Embryonic facial prominence (tissue), 1 donor: Measurements from ENCODE around the gene ANK3.
"Not testable (repeated sequence)": the region's sequence is repeated elsewhere in the genome, so short reads cannot be mapped to it uniquely, and the experiment has no call there.

Experiments used
- DNase-seq: peaks from one replicate; pipeline ENCODE4 v3.0.0-alpha.2; 2016; ENCODE audit errors: extremely low spot score

The ANK3 gene

DNA sequence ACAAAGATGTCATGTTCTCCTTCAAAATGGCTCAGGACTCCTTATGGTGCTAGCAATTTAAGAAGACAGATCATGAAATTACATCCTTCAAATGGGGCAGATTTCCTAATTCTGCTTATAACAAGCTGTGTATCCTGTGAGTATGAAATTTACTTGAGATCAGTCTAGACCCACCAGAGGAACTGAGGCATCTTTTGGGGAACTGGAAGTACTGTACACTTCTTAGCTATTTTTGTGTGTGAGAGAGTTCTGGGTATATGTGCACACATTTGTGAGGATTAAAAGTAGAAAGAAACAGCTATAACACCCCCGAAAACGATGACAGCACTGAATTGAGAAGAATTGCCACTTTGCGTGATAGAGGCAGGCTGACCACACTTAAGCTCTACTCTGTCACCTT is 296.4 kb downstream of the ANK3 start:
- DNase-seq: no peak

DNA sequence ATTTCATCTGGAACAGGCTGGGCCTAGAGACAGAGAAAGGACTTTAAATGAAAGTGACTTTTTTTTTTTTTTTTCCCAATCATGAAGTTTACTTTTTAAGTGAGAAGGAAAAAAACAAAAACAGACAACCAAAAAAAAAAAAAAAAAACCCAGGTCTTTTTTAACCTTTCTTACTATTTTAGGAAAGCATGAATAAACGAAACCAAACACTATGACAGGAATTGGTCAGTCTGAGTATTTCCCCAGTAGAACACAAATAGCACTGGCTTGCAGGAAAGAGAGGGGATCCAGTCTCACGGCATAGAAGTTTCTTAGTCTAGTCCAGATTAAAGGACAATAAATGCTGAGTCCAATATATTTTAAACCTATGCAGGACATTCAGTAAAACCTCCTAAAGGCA is 302.8 kb downstream of the ANK3 start:
- DNase-seq: no peak

DNA sequence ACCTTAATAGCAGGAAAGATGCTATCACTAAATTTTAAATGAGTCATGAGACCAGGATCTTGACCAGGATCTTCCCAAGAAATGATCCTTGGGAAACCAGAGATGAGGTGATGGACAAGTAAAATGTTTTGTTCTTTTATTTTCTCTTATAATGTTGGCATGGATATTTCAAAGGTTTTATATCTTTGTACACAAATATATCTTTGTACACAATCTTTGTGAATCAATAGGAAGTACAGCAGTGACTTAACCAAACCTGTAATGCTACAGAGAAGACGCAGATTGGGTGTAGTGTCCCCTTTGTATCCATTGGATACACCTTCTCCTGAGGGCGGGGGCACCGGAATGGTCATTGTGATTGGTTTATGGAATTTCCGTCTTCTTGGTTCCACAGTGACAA is 303.3 kb downstream of the ANK3 start:
- no peak for DNase-seq

DNA sequence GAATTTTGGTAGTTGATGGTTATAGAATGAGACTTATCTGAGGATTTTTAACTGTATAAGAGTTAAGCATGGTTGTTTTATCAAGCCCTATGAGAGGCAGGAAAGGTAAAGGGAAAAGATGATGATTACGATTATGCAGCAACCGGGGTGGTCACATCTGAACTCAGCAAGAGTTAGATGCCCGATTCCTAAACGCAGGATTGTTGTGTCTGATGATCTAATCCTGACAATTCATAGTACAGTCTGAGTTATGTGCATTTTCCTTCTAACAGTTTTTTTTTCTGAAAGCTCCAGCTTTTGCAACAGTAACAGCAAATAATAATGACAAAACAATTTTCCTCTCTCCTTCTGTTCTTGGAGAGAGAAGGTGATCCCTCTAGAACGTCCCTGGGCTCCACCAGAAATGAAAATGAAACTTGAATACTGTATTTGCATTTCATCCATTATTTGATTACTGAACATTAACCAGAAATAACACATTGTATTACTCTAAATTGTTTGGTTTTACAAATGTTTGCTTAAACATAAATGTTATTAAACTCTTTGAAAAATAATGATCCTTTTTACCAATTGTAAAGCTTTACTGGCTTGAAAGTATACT is 306.8 kb downstream of the ANK3 start:
- DNase-seq: no peak

DNA sequence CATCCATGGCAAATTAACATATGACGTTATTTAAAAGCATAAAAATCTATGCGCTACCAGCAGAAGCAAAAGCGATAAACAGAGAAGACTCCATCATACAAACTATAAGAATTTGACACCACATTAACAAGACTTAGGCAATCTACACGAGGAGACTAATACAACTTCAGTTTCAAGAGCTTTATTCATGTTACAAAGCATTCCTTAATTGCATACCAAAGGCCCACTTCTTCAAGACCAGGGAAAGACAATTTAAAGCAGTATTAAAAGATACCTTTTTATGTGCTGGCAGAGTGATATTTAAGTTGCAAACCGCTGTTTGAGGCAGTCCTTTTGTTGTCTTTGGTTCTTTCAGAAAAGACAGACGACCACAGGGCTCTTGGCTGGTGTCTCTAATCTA is 307.3 kb downstream of the ANK3 start:
- no peak for DNase-seq

DNA sequence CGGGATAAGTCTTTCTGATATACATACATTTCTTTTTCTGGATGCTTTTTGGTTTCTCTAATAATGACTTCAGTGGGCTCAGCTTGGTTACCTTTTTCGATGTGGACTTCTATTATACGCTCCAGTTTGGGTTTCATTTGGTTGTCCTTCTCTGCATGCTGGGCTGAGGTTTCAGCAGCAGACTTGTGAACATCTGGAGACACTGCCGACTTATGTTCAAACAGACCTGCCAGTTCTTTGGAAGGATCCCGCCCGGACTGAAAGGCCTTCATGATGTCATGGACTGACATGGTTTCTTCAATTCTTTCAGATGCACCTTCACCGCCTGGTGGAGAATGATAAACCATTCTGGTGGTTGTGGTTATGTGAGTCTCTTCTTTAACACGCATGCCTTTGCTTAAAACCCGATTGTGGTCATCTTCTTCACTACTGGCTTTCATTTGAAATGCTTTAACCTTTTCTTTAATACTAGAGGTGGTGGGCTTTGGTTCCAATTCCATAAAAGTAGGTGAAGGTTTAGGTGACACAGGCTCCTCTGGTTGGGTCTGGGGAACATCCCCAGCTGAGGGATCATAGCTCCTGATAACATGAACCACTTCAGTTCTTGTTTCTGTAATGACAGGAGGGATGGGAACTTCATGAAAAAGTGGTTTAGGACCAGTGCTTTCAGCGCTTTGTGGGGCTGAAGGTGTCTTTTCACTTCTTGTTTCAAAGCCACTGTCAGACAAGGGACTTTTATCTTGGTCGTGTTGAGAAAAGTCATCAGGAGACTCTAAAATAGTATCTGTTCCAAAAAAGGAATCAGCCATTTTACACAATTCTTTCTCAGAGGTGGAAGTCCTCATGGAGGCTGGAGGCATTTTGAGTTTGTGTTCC is 315.7 kb downstream of the ANK3 start:
- DNase-seq: no peak

DNA sequence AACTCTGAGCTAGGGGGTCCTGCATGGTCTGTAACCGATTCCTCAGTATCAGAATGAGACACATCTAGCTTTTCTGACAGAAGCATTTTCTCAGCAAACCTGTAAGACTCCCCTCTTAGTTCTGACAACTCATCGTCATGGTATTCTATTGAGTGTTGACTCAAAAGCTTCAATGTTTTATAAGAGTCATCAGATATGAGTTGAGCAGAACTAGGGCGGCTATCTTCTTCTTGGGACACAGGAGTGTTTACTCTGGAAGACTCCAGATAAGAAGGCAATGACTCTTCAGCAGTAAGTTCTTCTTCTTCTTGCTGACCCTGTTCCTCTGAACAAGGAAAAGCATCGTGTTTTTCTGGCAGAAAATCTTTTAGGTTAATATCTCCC is 316.3 kb downstream of the ANK3 start:
- no peak for DNase-seq

DNA sequence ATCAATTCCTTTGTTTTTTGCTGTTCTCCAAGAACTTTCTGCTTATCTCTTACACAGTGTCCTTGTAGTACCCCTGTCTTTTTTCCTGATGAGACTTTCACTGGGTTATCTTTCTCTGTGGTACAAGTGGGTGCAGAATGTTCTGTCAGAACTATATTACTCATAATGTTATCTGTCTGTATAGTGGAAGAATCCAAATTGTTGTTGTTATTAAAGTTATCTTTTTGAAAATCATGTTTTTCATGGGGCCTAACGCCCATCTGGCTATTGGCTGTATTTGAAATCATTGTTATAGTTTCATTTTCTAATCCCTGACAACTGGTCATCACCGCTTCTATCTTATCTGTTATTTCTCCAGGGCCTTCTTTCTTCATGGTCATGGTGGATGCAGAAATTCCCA is 320.4 kb downstream of the ANK3 start:
- DNase-seq: no peak

DNA sequence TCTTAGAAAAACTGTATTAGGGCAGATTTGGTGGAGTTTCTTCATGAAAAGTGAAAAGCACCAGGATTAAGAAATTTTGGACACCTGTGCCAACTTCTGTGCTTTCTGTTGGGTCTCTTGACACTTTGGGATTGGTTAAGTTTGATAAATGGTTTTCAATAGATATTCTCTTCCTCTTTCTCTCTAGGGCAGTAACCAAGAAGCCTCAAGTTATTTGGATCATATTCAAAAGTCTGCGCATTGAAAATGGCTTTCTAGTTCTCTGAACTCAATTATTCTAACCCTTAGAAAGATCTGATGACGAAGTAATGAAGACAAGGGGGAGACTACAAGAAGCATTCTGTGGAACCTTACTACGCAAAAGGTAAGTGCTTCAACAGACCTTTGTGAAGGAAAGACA is 339.3 kb downstream of the ANK3 start:
- DNase-seq: no peak

DNA sequence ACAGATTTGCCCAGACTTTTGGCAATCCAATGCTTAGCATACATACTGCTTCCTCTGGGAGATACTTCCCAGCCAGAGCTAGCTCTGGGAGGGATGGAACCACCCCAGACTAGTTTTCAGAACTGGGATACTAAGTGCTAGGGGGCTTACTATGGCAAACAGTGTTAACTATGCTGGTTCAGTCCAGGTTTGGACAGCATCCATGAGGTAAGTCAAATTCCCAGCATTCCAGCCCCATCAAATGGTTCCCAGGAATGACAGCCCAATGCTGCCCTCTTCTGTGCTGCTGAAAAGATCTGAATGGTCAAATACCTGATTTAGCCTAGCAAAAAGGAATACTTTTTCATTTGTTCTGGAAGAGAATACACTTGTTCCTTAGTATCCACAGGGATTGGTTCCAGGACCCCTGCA is 341.6 kb downstream of the ANK3 start:
- no peak for DNase-seq

DNA sequence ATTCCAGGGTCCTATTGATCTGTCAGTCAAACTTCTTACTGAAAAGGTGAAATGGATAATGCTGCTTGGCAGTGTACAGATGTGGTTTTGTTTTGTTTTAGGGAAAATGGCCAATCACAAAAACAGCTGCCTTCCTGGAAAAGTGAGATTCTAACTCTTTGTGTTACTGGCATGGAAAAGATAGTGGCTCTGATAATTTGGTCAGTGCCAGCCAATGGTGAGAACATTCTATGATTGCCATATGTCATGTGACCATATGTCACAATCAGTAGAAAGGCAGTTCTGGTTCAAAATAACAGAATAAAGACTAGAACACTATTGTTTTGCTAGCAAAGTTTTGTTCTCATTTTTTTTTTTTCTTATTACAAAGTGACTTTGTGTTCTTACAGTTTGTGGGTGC is 344.1 kb downstream of the ANK3 start:
- no peak for DNase-seq

DNA sequence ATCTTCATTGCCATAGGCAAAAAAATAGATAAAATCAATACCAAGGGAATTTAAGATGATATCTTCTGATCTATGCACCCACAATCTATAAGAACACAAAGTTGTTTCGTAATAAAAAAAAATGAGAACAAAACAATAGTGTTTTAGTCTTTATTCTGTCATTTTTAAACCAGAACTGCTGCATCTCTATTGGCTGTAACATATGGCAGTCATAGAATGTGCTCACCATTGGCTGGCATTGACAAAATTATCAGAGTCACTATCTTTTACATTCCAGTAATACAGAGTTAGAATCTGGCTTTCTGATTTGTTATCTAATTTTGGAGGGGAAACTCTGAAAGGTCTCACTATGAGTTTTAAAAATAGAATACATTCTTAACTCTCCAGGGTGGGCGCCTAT is 344.7 kb downstream of the ANK3 start:
- DNase-seq: no peak

DNA sequence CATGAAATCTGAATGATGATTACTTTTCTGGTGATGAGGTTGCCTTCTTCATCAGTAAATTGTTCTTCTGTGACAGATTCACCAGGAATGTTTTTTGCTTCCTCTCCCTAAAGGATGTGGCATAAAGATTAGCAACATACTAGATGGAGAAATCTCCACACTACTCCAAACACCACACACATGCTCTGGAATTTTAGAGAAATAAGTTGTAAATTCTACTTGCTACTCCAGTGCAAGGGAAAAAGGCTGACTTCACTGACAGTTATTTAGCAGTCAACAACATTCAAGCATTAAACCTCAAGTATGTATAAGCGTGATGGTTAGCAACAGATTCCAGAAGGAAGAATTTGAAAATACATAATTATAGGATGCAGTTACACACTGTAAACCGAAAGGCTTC is 345.4 kb downstream of the ANK3 start:
- peak; percentile 18 for DNase-seq

DNA sequence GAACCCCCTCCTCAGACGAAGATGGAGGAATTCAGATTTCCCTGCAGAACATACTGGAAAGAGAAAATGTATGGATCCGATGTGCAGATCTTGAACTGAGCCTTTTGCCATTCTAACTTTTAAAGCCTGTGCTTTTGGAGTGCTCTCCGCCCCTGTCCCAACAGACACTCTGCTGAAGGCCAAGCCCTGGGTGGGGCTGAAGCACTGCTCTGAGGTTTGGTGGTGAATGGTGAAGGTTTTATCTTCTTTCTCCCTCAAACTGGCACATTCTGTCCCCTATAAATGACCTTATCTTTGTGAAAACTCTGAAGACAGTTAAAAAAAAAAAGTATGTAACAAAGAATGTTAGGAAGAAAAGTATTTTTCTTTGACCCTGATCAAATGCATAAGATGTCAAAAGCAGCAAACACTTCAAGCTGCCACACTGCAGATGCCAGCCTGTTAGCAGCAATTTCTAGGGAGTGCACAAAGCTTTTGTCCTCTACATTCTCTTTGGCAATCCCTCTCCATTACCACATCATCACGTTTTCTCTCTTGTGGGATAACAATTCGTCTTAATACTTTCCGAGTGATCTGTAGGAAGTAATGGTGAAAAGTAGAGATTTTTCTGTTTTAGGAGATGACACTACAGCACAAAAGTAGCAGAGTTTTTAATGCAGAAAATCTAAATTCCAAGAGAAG is 346.0 kb downstream of the ANK3 start:
- no peak for DNase-seq

DNA sequence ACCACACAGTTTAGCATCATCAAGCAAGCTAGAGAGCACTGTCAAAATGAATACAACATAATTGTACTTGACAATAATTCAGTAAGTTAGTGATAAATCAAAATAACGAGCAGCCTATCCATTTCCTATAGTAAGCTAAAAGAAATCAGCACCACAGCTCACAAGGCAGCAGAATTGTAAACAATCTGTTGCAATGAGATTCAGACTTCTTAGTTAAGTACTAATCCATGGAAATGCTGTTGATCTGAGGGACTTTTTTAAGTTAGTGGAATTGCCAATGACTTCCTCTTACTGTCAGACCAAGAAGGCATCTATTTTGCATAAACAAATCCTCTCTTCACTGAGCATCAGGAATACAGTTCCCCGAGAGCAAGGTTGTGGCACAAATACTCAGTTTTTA is 346.8 kb downstream of the ANK3 start:
- no peak for DNase-seq

DNA sequence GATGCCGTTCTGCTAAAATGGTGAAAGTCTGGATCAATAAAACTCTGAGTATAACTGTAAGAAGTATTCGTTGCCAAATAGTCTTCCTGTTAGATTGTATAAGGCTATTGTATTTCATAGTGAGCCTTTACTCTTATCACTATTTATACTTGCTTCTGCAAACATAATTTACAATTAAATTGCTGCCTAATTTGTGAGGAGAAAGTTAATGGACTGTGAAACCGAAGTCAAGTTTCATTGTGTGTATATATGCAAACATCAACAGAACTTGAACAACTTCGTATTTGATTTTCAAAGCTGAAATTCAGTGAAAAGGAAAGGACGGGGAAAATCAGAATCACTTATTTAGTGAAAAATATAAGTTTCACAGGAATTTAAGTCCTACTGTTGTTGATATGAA is 347.4 kb downstream of the ANK3 start:
- no peak for DNase-seq

DNA sequence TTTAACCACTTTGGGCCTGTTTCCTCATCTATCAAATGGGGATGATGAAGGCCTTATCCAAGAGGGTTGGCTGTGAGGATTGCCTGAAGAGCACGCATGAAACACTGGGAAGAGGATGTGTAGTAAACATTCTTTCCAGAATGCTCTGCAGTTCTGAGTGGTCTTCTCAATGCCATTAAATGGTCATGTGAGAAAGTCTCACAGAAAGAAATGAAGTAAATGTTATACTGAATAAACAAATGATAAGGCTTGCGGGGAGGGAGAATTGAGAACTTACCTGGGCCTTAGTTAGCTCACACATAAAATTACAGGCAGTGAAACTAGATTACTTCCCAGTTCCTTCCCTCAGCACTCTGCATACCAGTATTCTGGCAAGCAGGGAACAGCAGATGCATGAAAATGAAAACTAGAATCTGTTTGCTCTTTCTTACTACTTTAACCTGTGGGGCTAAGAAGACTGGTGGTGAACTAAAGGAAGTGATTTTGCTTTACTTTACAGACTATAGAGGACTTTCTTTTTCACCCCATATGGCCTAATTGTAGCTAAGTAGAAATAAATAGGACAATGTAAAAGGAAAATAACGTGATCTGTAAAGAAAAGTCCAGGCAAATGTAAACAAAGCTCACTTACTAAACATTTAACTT is 348.1 kb downstream of the ANK3 start:
- DNase-seq: no peak

DNA sequence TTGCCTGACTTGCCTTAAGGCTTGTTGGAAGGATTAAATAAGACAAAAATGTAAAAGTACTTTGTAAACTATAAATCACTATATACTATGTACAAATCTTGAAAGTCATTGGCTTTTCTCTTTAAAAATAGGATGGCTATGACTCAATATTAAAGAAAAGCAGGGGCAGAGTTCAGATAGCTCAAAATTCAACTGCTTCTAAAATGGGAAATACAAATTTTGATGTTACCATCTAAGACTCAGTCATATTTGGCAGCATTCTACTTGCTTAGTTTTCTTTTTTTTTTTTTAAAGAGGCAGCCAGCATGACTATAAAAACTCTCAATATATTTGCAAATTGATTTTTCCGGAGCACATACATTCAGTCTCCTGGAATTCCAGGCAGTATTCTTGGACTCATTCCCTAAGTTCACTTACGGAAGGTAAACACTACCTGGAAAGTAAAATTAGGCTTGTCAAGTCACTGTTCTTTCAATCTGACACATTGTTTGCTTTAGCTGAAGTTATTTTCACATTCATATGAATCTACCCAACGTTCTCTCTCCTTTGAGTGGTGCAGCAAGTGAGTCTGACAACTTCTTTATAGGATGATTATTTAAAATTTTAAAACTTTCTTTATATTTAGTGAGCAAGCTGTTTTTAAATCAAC is 349.5 kb downstream of the ANK3 start:
- DNase-seq: no peak

DNA sequence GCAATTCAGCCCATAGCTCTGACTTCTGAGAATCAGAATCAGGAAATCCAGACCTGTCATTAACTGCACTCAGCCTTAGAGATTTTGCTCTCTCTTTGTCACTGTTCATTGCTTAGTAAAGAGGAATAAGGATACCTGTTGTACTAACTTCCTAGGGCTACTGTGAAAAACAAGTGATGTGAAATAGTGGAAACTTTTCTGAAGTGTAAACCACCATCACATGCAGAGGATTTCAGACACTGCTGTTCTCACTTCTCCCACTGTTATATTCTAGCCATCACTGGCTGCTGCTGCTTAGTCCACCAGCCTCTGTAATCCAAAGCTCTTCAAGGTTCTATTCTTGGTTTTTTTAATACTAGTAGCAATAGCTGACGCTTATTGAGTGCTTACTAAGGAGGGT is 353.7 kb downstream of the ANK3 start:
- no peak for DNase-seq

DNA sequence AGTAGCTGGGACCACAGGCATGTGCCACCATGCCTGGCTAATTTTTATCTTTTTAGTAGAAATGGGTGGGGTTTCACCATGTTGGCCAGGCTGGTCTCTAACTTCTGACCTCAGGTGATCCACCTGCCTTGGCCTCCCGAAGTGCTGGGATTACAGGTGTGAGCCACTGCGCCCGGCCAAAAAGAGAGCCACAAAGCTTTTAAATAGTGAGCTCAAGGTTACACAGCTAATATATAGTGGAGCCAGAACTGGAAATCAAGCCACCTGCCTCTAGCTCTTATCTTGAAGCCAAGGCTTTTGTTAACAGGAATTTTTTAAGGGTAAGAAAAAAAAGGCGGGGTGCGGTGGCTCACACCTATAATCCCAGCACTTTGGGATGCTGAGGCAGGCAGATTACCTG is 354.3 kb downstream of the ANK3 start:
- DNase-seq: not testable (repeated sequence)

DNA sequence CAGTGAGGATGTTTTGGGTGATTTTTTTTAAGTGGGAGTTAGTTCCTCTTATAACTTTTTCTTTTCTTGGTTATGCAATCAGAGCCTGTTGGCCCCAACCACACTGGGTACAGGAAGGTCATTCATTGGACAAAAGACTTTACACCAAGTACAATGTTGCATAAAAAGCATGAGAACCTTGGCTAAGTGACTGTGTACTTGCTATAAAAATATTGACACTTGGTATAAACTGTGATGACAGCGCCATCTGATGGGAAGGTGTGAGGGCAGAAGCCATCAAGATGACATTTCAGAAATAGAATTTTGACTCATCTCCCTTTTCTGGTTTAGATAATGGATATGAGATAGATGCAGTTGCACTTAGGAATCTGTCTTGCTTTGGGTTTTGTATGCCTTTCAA is 357.0 kb downstream of the ANK3 start:
- DNase-seq: no peak

DNA sequence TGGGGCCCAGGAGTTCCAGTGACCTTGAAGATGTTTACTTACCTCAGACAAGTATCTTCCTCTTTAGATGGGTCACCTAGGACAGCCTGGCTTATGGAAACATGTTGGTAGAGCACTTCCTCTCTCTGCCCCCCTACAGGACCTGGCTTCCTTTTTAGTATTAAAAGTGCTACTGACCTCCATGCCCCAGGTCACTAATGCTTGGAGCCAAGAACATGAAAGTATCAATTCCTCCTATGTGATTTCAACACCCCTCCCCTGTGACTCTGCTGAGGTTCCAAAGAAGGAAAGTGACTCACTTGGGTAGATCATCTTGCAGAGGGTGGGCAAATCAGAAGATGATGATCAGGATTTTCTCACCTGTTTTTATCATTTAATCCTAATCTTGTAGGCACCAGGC is 358.0 kb downstream of the ANK3 start:
- DNase-seq: no peak
